Spleen (tissue), 7 donors: ENCODE measurements around the gene ATOH8.

Experiments
- POLR2A ChIP-seq, 3 donors: fragments of 450-650 bp; IDR thresholded peaks; one replicate each; pipeline ENCODE4 v1.5.1; 2017; ENCODE audit warnings: antibody characterized with exemption in 3 of 3, mild to moderate bottlenecking in 1 of 3
- POLR2AphosphoS5 ChIP-seq, 3 donors: sonication (generic); formaldehyde crosslinking; IDR thresholded peaks; one replicate each; pipeline ENCODE4 v1.5.1; 2017; ENCODE audit warnings: antibody characterized with exemption in 3 of 3
- TF ChIP-seq, protein P1 (sequence below), 11 experiments: fragments of 200-600 bp in 7 of 11; fragments of 450-650 bp in 4 of 11; sonication (generic) in 4 of 11; IDR thresholded peaks in 8 of 11; conservative IDR thresholded peaks in 3 of 11; 1 replicate in 7 of 11; 2 replicates in 4 of 11; pipeline versions ENCODE4 v1.4.0 to v1.8.0; 2016 to 2021; ENCODE audit warnings: antibody characterized with exemption in 11 of 11, inconsistent platforms in 4 of 11, mild to moderate bottlenecking in 1 of 11
- donor health status: DM: no; HTN: no; CAD: no; lungs with moderate emphysema.
- donor health status: DM: no; HTN: no; CAD: no.
- donor health status: DM: no; HTN: no; CAD: no.

DNA sequence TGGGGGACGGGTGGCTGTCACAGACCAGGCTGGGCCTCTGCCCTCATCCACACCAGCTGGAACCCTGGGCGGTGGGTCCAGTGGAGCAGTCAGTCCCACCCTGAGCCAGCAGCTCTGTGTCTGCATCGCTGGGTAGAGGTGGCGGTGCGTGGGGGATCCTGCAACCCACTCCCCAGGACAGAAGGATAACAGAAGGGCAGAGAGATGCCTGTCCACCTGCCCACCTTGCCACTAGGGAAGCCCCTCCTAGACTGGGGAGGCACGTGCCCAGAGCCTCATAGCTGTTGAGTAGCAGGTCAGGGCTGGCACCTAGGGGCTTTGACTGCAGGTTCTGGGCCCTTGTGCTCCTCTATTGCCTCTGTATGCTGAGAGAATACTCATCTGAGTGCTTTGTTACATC lies 2.4 kb downstream of the ATOH8 start:
- no peak for TF ChIP-seq POLR2A (IDR thresholded peaks at IDR 0.05)
- TF ChIP-seq, protein P1, sequence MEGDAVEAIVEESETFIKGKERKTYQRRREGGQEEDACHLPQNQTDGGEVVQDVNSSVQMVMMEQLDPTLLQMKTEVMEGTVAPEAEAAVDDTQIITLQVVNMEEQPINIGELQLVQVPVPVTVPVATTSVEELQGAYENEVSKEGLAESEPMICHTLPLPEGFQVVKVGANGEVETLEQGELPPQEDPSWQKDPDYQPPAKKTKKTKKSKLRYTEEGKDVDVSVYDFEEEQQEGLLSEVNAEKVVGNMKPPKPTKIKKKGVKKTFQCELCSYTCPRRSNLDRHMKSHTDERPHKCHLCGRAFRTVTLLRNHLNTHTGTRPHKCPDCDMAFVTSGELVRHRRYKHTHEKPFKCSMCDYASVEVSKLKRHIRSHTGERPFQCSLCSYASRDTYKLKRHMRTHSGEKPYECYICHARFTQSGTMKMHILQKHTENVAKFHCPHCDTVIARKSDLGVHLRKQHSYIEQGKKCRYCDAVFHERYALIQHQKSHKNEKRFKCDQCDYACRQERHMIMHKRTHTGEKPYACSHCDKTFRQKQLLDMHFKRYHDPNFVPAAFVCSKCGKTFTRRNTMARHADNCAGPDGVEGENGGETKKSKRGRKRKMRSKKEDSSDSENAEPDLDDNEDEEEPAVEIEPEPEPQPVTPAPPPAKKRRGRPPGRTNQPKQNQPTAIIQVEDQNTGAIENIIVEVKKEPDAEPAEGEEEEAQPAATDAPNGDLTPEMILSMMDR (IDR thresholded peaks at IDR 0.05 in 8 of 11, conservative IDR thresholded peaks at IDR 0.05 in 3 of 11): no peak
- TF ChIP-seq POLR2AphosphoS5 (IDR thresholded peaks at IDR 0.05): no peak
